GM13976 (cell line): Measurements from ENCODE around the gene STBD1.

Source experiments
- DNase-seq: peaks from one replicate; pipeline ENCODE4 v3.0.0; 2012; ENCODE audit warnings: low spot score
- in situ Hi-C: fragments of 300-500 bp; cut with MboI; formaldehyde crosslinking; loops from one replicate; pipeline ENCODE4 v1.12.0; 2022; ENCODE audit warnings: low sequenced_read_pairs, mixed read lengths, inconsistent platforms; ENCODE audit not compliant: unreplicated experiment
- TF ChIP-seq, protein P1 (sequence below): IDR thresholded peaks from 2 replicates; pipeline ENCODE4 v1.5.1; 2012; ENCODE audit warnings: borderline replicate concordance, mild to moderate bottlenecking; ENCODE audit not compliant: insufficient read depth; ENCODE audit errors: extremely low read depth, missing control alignments, control extremely low read depth

STBD1 gene

DNA sequence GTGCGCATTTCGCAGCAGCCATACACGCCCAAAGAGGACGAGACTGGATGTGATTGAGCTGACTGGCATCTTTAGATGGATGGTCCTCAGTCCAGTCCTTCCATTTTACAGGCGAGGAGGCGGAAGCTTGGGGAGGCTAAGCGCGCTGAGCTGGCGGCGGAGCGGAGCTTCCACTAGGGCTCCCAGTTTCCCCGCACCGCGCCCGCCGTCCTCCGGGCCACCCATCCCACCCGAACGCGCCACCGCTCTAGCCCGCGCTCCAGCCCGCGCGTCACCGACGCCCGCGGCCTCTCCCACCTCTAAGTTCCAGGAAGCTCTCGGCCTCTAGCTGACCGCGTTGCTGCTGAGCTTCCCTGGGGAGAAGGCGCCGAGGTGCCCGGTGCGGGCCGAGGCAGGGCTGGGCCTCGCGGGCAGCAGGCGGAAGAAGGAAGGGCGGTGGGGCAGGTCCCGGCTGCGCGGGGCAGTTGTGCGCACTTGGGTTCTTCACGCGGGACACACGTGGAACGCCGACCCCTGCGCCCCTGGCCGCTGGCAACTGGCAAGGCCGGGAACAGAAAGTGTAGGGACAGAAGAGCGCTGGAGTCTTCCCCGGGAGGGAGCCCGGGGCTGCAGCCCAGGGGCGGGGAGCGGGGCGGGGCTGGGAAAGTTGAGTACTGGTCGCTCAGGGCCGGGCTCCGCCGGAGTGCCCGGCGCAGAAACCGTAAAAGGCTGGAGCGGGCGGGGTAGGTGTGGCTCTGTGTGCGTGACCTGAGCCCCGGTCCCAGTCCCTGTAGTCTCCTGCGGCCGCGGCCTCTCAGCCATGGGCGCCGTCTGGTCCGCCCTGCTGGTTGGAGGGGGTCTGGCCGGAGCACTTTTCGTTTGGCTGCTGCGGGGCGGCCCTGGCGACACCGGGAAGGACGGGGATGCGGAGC, at the start of gene STBD1:
STBD1 (plus strand) TSS at position 763 of the 911 bp plus-strand sequence; CDS start at position 800, 37 bp downstream.
- TF ChIP-seq, protein P1, sequence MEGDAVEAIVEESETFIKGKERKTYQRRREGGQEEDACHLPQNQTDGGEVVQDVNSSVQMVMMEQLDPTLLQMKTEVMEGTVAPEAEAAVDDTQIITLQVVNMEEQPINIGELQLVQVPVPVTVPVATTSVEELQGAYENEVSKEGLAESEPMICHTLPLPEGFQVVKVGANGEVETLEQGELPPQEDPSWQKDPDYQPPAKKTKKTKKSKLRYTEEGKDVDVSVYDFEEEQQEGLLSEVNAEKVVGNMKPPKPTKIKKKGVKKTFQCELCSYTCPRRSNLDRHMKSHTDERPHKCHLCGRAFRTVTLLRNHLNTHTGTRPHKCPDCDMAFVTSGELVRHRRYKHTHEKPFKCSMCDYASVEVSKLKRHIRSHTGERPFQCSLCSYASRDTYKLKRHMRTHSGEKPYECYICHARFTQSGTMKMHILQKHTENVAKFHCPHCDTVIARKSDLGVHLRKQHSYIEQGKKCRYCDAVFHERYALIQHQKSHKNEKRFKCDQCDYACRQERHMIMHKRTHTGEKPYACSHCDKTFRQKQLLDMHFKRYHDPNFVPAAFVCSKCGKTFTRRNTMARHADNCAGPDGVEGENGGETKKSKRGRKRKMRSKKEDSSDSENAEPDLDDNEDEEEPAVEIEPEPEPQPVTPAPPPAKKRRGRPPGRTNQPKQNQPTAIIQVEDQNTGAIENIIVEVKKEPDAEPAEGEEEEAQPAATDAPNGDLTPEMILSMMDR: no peak
- in situ Hi-C loops: no loop called here
- peak; percentile 56 for DNase-seq

DNA sequence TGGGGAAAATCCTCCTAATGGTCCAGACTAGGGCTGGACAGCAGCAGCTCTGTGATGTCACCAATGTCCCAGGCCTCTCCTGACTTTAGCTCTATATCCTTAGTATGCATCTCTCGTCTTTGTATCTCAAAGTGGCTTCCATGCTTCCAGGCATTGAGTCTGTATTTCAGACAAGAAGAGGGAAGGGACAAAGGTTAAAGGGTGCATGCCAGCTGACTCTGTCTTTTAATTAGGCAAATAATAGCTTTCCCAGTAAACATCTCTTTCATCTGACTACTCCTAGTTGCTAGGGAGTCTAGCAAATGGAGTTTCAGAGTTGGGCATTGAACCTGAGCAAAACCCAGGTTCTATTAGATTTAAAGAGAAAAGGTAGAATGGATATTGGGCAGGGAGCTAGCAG, 49.6 kb upstream of the STBD1 start:
- TF ChIP-seq, protein P1: no peak
- in situ Hi-C loops: no loop called here
- DNase-seq: no peak

DNA sequence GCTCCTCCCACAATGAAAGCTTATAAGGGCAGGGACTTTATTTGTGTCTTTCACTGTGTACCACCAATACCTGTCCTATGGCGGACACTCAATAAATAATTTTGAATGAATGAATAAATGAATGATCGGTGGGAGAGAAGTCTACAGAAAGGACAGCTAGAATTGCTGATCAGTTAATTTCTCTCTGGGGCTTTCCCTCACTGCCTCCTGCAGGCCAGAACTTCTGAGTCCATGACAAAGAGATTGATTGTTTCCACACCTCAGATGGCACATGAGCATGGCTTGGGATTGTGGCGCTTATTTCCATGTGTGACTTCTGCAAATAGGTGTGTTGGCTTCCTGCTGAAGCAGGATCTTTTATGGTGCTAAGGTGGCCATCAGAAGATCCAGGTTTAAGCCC, 48.7 kb upstream of the STBD1 start:
- in situ Hi-C loops: no loop called here

DNA sequence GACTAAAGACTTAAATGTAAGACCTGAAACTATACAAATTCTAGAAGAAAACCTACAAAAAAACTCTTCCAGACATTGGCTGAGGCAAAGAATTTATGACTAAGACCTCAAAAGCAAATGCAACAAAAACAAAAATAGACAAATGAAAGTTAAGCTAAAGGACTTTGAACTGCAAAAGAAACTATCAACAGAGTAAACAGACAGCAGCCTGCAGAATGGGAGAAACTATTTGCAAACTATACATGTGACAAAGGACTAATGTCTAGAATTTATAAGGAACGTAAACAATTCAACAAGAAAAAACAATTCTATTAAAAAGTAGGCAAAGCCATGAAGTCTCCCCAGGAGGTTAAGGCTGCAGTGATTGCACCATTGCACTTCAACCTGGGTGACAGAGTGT, 46.0 kb upstream of the STBD1 start:
- TF ChIP-seq, protein P1: no peak
- in situ Hi-C loops: no loop called here
- DNase-seq: no peak

More for the DNA sequence above, 48.7 kb upstream of the STBD1 start:
- TF ChIP-seq, protein P1: no peak
- DNase-seq: no peak

DNA sequence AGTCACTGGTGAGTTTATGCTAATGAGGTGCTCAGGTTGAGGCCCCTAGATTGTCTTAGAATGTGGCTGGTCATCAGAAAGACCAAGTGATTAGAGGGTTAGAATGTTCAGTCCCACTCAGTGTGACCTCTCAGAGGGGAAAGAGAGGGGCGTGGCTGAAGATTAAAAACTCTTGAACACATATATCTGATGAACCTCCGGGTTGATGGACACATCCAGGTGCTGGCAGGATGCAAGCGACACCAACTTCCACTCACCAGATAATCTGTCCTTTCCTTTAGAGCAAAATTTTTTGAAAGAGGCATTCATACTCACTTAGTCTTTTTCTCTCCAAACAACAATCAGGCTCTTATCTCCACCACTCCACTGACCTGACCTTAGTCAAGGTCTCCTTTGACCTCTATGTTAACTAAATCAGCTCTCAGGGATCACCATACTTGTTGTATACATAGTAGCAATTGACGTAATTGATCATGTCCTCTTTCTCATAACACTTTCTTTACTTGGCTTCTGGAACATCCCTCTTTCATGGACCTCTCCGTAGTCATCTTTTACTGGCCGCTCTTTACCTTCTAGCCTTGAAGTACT, 40.8 kb upstream of the STBD1 start:
- no peak for DNase-seq
- in situ Hi-C loops: no loop called here
- TF ChIP-seq, protein P1: no peak

DNA sequence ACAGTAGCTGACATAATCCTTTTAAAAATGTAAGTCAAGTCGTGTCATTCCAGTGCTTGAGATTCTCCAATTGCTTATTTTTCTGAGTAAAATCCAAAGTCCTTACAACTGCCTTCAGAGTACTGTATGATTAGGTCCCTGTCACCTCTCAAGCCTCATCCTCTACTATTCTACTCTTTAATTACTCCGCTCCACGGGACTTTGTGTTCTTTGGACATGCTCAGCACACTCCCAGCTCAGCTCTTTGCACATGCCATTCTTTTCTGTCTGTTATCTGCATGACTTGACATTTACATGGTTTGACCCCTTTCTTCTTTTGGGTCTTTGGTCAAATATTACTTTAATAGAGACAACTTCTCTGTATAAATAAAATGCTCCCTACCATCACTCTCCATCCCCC, 39.9 kb upstream of the STBD1 start:
- DNase-seq: no peak
- in situ Hi-C loops: no loop called here
- TF ChIP-seq, protein P1: no peak
